Loucy (cell line): ENCODE measurements around the gene CADM2.
"Not testable (repeated sequence)": the region's sequence is repeated elsewhere in the genome, so short reads cannot be mapped to it uniquely, and the experiment has no call there.

ENCODE experiments used
- H2AFZ ChIP-seq: fragments of 200-600 bp; sonication (generic); 2 replicates; pipeline ENCODE4 v1.6.0; 2016; ENCODE audit warnings: antibody characterized with exemption, mild to moderate bottlenecking, low read length, moderate library complexity
- H3F3A ChIP-seq: fragments of 200-600 bp; 2 replicates; pipeline ENCODE4 v1.6.0; 2016; ENCODE audit warnings: antibody characterized with exemption, low read depth, mild to moderate bottlenecking
- H3K27me3 ChIP-seq: fragments of 200-600 bp; sonication (generic); 2 replicates; pipeline ENCODE4 v1.6.1; 2014; ENCODE audit warnings: low read length, mild to moderate bottlenecking; ENCODE audit not compliant: insufficient read depth, poor library complexity, severe bottlenecking
- H3K36me3 ChIP-seq: fragments of 200-600 bp; sonication (generic); 2 replicates; pipeline ENCODE4 v1.6.1; 2016; ENCODE audit warnings: low read length; ENCODE audit not compliant: insufficient read depth
- H3K4me1 ChIP-seq: fragments of 200-600 bp; sonication (generic); 2 replicates; pipeline ENCODE4 v1.5.1; 2014; ENCODE audit warnings: low read length, mild to moderate bottlenecking; ENCODE audit not compliant: insufficient read depth, poor library complexity, severe bottlenecking
- H3K4me2 ChIP-seq: fragments of 200-600 bp; sonication (generic); 2 replicates; pipeline ENCODE4 v1.6.0; 2014; ENCODE audit warnings: antibody characterized with exemption, low read length, low read depth, mild to moderate bottlenecking; ENCODE audit not compliant: poor library complexity, severe bottlenecking
- H3K4me3 ChIP-seq: fragments of 200-600 bp; sonication (generic); 2 replicates; pipeline ENCODE4 v1.5.1; 2014; ENCODE audit warnings: low read length, mild to moderate bottlenecking, mixed read lengths; ENCODE audit not compliant: poor library complexity, severe bottlenecking
- H3K79me2 ChIP-seq: fragments of 200-600 bp; sonication (generic); 2 replicates; pipeline ENCODE4 v1.6.1; 2014; ENCODE audit warnings: low read length; ENCODE audit not compliant: insufficient read depth
- H3K9ac ChIP-seq: fragments of 200-600 bp; sonication (generic); 2 replicates; pipeline ENCODE4 v1.6.0; 2014; ENCODE audit warnings: mild to moderate bottlenecking, low read depth, low read length, moderate library complexity; ENCODE audit not compliant: poor library complexity, severe bottlenecking
- H3K9me2 ChIP-seq: fragments of 200-600 bp; sonication (generic); replicated peaks from 2 replicates; pipeline ENCODE4 v1.6.1; 2016; ENCODE audit warnings: low read depth, low read length, mixed read lengths
- H3K9me3 ChIP-seq: fragments of 200-600 bp; sonication (generic); 2 replicates; pipeline ENCODE4 v1.6.1; 2014; ENCODE audit warnings: mild to moderate bottlenecking, antibody characterized with exemption, low read length, low read depth; ENCODE audit not compliant: insufficient read depth
- H4K20me1 ChIP-seq: fragments of 200-600 bp; sonication (generic); 2 replicates; pipeline ENCODE4 v1.6.0; 2014; ENCODE audit warnings: antibody characterized with exemption, low read length, mild to moderate bottlenecking; ENCODE audit not compliant: insufficient read depth, poor library complexity, severe bottlenecking
- CTCF ChIP-seq: fragments of 200-600 bp; sonication (generic); conservative IDR thresholded peaks from 2 replicates; pipeline ENCODE4 v1.5.1; 2014; ENCODE audit warnings: mild to moderate bottlenecking, antibody characterized with exemption, low read length
- EZH2phosphoT487 ChIP-seq: fragments of 200-600 bp; IDR thresholded peaks from 2 replicates; pipeline ENCODE4 v1.6.1; 2018; ENCODE audit warnings: antibody characterized with exemption, mild to moderate bottlenecking, moderate library complexity, borderline replicate concordance

CADM2 gene

GRCh38 chr3:84958495-84959469 is at the start of gene CADM2:
Gene CADM2, plus strand, starts transcription at chr3:84958989.
- no peak within 1 kb of the TSS for H2AFZ ChIP-seq
- no peaks in the 10 kb centered on the region for H3K4me1 ChIP-seq
- H3F3A ChIP-seq: no peaks in the 10 kb centered on the region
- no peak within 1 kb of the TSS for H3K9ac ChIP-seq
- H3K4me3 ChIP-seq: no peak within 1 kb of the TSS
- H4K20me1 ChIP-seq: no peaks in the 10 kb centered on the region
- no peaks in the 10 kb centered on the region for H3K9me2 ChIP-seq
- H3K4me2 ChIP-seq: no peak within 1 kb of the TSS
- H3K27me3 ChIP-seq: no peaks in the 10 kb centered on the region
- no peaks in the 10 kb centered on the region for H3K9me3 ChIP-seq
- H3K36me3 ChIP-seq: no peaks in the 10 kb centered on the region
- H3K79me2 ChIP-seq: no peaks in the 10 kb centered on the region
- TF ChIP-seq CTCF (no peak), EZH2phosphoT487 (no peak)

- H3K9me3 ChIP-seq, H3K4me2 ChIP-seq, H3K27me3 ChIP-seq, H3K9ac ChIP-seq, H4K20me1 ChIP-seq, H2AFZ ChIP-seq, H3K36me3 ChIP-seq, H3K79me2 ChIP-seq, H3F3A ChIP-seq, H3K4me3 ChIP-seq, H3K4me1 ChIP-seq, H3K9me2 ChIP-seq: not testable (repeated sequence)
Observed at GRCh38 chr3:84918592-84918991, 40.2 kb upstream of the CADM2 start.

GRCh38 chr3:84922682-84923081 is 36.1 kb upstream of the CADM2 start:
- Histone ChIP-seq H3K9ac (no peak overlapping the region), H3K36me3 (no peaks in the 10 kb centered on the region), H3K4me3 (no peak overlapping the region), H3K79me2 (no peaks in the 10 kb centered on the region), H3K4me1 (no peaks in the 10 kb centered on the region), H3K9me2 (no peaks in the 10 kb centered on the region), H2AFZ (no peak overlapping the region), H3F3A (no peaks in the 10 kb centered on the region), H3K4me2 (no peak overlapping the region), H4K20me1 (no peaks in the 10 kb centered on the region), H3K9me3 (no peaks in the 10 kb centered on the region), H3K27me3 (no peaks in the 10 kb centered on the region)
- TF ChIP-seq EZH2phosphoT487: no peak
- TF ChIP-seq CTCF: no peak

GRCh38 chr3:84925571-84925970 is 33.2 kb upstream of the CADM2 start:
- Histone ChIP-seq H3K4me2 (no peak overlapping the region), H3K36me3 (no peaks in the 10 kb centered on the region), H3K9me2 (no peaks in the 10 kb centered on the region), H3K79me2 (no peaks in the 10 kb centered on the region), H4K20me1 (no peaks in the 10 kb centered on the region), H3F3A (no peaks in the 10 kb centered on the region), H2AFZ (no peak overlapping the region), H3K4me1 (no peaks in the 10 kb centered on the region), H3K4me3 (no peak overlapping the region), H3K9ac (no peak overlapping the region), H3K9me3 (no peaks in the 10 kb centered on the region), H3K27me3 (no peaks in the 10 kb centered on the region)
- TF ChIP-seq EZH2phosphoT487: no peak
- TF ChIP-seq CTCF: no peak
